ENCODE results near the gene DLG2.

DNA sequence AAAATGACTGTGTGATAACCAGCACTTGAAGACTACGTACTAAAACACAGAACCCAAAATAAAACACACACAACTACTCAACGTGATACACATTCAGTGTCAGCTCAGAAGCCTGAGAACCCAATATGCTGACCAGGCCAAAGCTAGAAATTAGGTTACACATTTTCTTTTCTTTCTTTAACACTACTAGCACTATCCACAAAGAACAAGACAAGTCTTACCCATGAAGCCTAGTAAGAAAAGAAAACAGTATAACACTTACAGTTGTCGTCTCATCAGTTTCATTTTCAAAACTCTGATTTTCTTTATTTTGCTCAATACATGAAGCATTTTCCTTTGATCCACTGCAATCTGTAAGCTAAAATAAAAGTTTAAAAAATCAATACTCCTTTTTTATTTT is 472.9 kb downstream of the DLG2 start:
- TF ChIP-seq IRF2 (CRISPR knock-in tag; IDR thresholded peaks at IDR 0.05), result no peak
- TF ChIP-seq ARHGAP35 (IDR thresholded peaks at IDR 0.05; ENCODE audit: partially characterized antibody), result no peak
- no peak for TF ChIP-seq BRCA1 (IDR thresholded peaks at IDR 0.05)
- TF ChIP-seq BRCA1 (CRISPR knock-in tag; IDR thresholded peaks at IDR 0.05), result no peak
- no peak for TF ChIP-seq NFYB (IDR thresholded peaks at IDR 0.05; ENCODE audit: extremely low read depth, insufficient read length)

Measured in K562 (cell line).